Upper lobe of left lung (tissue), 6 donors: ENCODE results near the gene HPCA. TPM values are rescaled to one million over a fixed set of nuclear protein-coding genes. Genes with fewer than 3 reads are reported as not detected.

Experiments
- ATAC-seq, 2 donors: fragments of 200-7000 bp; cut with Tn5 transposase; one replicate each; pipeline ENCODE4 v1.9.1; 2022; ENCODE audit warnings: mild to moderate bottlenecking in 2 of 2, moderate library complexity in 2 of 2; ENCODE audit not compliant: low FRiP score in 2 of 2
- DNase-seq, 2 donors: peaks; one replicate each; pipeline ENCODE4 v3.0.0-alpha.2; 2019 to 2020
- H3K27ac ChIP-seq, 4 donors: fragments of 200-600 bp; sonication (generic); one replicate each; pipeline ENCODE4 v1.5.1; 2016 to 2019
- H3K27me3 ChIP-seq, 4 donors: fragments of 200-600 bp; sonication (generic); one replicate each; pipeline ENCODE4 v1.5.1; 2017 to 2019
- H3K36me3 ChIP-seq, 4 donors: fragments of 200-600 bp; sonication (generic); one replicate each; pipeline ENCODE4 v1.5.1; 2016 to 2019
- H3K4me1 ChIP-seq, 4 donors: fragments of 200-600 bp; sonication (generic); one replicate each; pipeline ENCODE4 v1.5.1; 2018 to 2019
- H3K4me3 ChIP-seq, 4 donors: fragments of 200-600 bp; sonication (generic); one replicate each; pipeline ENCODE4 v1.5.1; 2017 to 2019; ENCODE audit warnings: mild to moderate bottlenecking in 2 of 4, moderate library complexity in 1 of 4
- H3K9me3 ChIP-seq, 4 donors: fragments of 200-600 bp; sonication (generic); one replicate each; pipeline ENCODE4 v1.5.1; 2018 to 2019
- EP300 ChIP-seq, 4 donors: sonication (generic); formaldehyde crosslinking; IDR thresholded peaks; one replicate each; pipeline ENCODE4 v1.5.1; 2017; ENCODE audit warnings: antibody characterized with exemption in 4 of 4, control low read depth in 2 of 4
- POLR2A ChIP-seq, 4 donors: fragments of 450-650 bp; IDR thresholded peaks; one replicate each; pipeline ENCODE4 v1.5.1; 2016 to 2017; ENCODE audit warnings: antibody characterized with exemption in 4 of 4, mild to moderate bottlenecking in 2 of 4
- POLR2AphosphoS5 ChIP-seq, 2 donors: sonication (generic); formaldehyde crosslinking; IDR thresholded peaks; one replicate each; pipeline ENCODE4 v1.5.1; 2017; ENCODE audit warnings: antibody characterized with exemption in 2 of 2
- WGBS, 2 donors: methylation state at CpG; one replicate each; pipeline ENCODE4 v1.1.5; 2017 to 2018; 5-methylcytosine and 5-hydroxymethylcytosine counted together
- total RNA-seq, 6 donors: library from RNA; depleted of rRNA in 4 of 6; stranded (reverse); fragments of >200 nt in 4 of 6; gene quantifications; one replicate each; pipeline versions ENCODE4 v1.1.0 to v1.2.1, GENCODE V29; 2016 to 2021
- TF ChIP-seq, protein P1 (sequence below), 6 experiments: fragments of 450-650 bp in 4 of 6; fragments of 200-600 bp in 2 of 6; sonication (generic) in 2 of 6; IDR thresholded peaks; one replicate each; pipeline ENCODE4 v1.5.1; 2016 to 2019; ENCODE audit warnings: antibody characterized with exemption in 6 of 6
- donor health status: DM: no; HTN: no; CAD: no; lungs with moderate emphysema.
- donor health status: DM: no; HTN: yes; CAD: no; lungs with severe emphysema.

The HPCA gene
- total RNA-seq, 6 donors from 2014 or later: not detected

DNA sequence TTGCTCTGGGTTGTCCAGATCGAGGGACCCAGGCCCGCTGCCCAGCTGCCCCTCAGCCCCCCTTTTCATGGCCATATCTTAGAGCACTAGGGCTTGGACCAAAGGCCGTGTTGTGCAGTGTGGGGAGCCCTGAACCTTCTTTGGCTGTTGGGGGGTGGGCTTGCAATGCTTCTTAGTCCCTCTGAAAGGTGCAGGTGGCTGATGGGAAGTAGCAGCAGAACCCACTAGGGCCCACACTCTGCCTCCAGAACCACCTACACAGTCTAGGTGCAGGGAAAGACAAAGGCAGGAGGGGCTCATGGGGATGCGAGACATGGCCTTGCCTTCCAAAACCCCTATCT lies 2.3 kb upstream of the HPCA start:
- 25 to 76% methylated on average over 2 to 4 of the region's 4 CpGs for WGBS, 2 donors
- Histone ChIP-seq H3K4me3 (no peak overlapping the region), H3K9me3 (no peaks in the 10 kb centered on the region), H3K36me3 (no peaks in the 10 kb centered on the region), H3K4me1 (peaks cover 6 to 22% (median 10%) of the 10 kb centered on the region in 4 donors), H3K27ac (no peak overlapping the region), H3K27me3 (peaks cover 0 to 37% (median 21%) of the 10 kb centered on the region in 4 donors)
- DNase-seq: no peak
- no peak for ATAC-seq
- no peak for TF ChIP-seq EP300 (IDR thresholded peaks at IDR 0.05)
- TF ChIP-seq POLR2AphosphoS5 (IDR thresholded peaks at IDR 0.05): no peak
- TF ChIP-seq, protein P1, sequence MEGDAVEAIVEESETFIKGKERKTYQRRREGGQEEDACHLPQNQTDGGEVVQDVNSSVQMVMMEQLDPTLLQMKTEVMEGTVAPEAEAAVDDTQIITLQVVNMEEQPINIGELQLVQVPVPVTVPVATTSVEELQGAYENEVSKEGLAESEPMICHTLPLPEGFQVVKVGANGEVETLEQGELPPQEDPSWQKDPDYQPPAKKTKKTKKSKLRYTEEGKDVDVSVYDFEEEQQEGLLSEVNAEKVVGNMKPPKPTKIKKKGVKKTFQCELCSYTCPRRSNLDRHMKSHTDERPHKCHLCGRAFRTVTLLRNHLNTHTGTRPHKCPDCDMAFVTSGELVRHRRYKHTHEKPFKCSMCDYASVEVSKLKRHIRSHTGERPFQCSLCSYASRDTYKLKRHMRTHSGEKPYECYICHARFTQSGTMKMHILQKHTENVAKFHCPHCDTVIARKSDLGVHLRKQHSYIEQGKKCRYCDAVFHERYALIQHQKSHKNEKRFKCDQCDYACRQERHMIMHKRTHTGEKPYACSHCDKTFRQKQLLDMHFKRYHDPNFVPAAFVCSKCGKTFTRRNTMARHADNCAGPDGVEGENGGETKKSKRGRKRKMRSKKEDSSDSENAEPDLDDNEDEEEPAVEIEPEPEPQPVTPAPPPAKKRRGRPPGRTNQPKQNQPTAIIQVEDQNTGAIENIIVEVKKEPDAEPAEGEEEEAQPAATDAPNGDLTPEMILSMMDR (IDR thresholded peaks at IDR 0.05): no peak
- no peak for TF ChIP-seq POLR2A (IDR thresholded peaks at IDR 0.05)

- no peak for DNase-seq
- H3K27ac ChIP-seq: no peak overlapping the region
- H3K4me1 ChIP-seq: peaks cover 6 to 22% (median 10%) of the 10 kb centered on the region in 4 donors
- H3K27me3 ChIP-seq: peaks cover 0 to 37% (median 21%) of the 10 kb centered on the region in 4 donors
- H3K36me3 ChIP-seq: no peaks in the 10 kb centered on the region
- WGBS, 2 donors: 48 to 51% methylated on average over 5 to 12 of the region's 12 CpGs
- no peak overlapping the region for H3K4me3 ChIP-seq
- ATAC-seq: no peak
- no peaks in the 10 kb centered on the region for H3K9me3 ChIP-seq
- no peak for TF ChIP-seq EP300 (IDR thresholded peaks at IDR 0.05)
- TF ChIP-seq, protein P1 (IDR thresholded peaks at IDR 0.05): no peak
- no peak for TF ChIP-seq POLR2AphosphoS5 (IDR thresholded peaks at IDR 0.05)
- no peak for TF ChIP-seq POLR2A (IDR thresholded peaks at IDR 0.05)
Measured at GRCh38 chr1:32884726-32885125, 1.6 kb upstream of the HPCA start.

DNA sequence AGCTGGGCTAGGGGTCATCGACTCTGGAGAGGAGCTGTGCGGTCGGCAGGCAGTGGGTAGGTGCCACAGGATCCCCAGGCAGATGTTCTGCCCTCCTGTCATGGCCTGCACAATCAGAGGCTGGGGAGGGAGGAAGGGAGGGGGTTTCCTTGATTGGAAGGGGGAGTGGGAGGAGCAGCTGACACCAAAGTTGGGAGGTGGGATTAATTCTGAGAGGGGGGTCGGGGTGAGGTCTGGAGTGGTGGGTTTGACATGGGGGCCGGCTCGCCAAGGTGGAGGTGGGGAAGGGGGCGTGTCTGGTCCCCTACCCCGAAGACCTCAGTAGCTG lies 651 bp upstream of the HPCA start:
- 19 to 21% methylated on average over 8 of the region's 8 CpGs for WGBS, 2 donors

GRCh38 chr1:32886828-32887414 lies 630 bp downstream of the HPCA start:
- no peak for TF ChIP-seq POLR2AphosphoS5 (IDR thresholded peaks at IDR 0.05)
- TF ChIP-seq POLR2A (IDR thresholded peaks at IDR 0.05): no peak
- TF ChIP-seq, protein P1 (IDR thresholded peaks at IDR 0.05): no peak
- no peak for TF ChIP-seq EP300 (IDR thresholded peaks at IDR 0.05)

More for the DNA sequence above, 651 bp upstream of the HPCA start:
- DNase-seq (no peak), ATAC-seq (no peak)
- Histone ChIP-seq H3K4me1 (peaks cover 6 to 22% (median 10%) of the 10 kb centered on the region in 4 donors), H3K4me3 (no peak overlapping the region), H3K27me3 (peaks cover 0 to 37% (median 21%) of the 10 kb centered on the region in 4 donors), H3K27ac (no peak overlapping the region), H3K36me3 (no peaks in the 10 kb centered on the region), H3K9me3 (no peaks in the 10 kb centered on the region)
- no peak for TF ChIP-seq POLR2A (IDR thresholded peaks at IDR 0.05)
- no peak for TF ChIP-seq POLR2AphosphoS5 (IDR thresholded peaks at IDR 0.05)
- TF ChIP-seq, protein P1 (IDR thresholded peaks at IDR 0.05): no peak
- no peak for TF ChIP-seq EP300 (IDR thresholded peaks at IDR 0.05)

DNA sequence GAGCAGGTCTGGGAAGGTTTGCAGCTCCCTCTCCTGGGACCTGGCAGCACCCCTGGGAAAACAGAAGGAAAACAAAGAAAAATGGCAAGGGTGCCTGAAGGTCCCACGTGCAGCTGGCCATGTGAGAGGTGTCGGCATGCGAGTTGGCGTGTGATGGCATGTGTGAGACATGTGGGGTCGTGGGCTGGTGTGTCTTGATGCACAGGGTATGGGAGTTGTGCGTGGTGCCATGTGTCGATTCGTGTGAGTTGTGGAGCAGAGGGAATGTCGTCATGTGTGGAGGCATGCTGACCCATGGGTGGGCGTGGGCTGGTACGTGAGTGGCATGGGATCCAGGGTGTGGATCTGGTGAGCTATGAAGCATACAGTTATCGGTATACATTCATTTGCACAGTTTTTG lies 1.3 kb downstream of the HPCA start:
- Histone ChIP-seq H3K27ac (no peak overlapping the region), H3K4me3 (no peak overlapping the region), H3K27me3 (peaks cover 0 to 37% (median 21%) of the 10 kb centered on the region in 4 donors), H3K4me1 (peaks cover 6 to 17% (median 15%) of the 10 kb centered on the region in 4 donors), H3K36me3 (no peaks in the 10 kb centered on the region), H3K9me3 (no peaks in the 10 kb centered on the region)
- ATAC-seq (no peak), DNase-seq (no peak)
- 78 to 83% methylated on average over 12 of the region's 12 CpGs for WGBS, 2 donors
- TF ChIP-seq EP300 (IDR thresholded peaks at IDR 0.05) (no peak), POLR2AphosphoS5 (IDR thresholded peaks at IDR 0.05) (no peak), POLR2A (IDR thresholded peaks at IDR 0.05) (no peak)
- TF ChIP-seq, protein P1 (IDR thresholded peaks at IDR 0.05): no peak

More at GRCh38 chr1:32886828-32887414, 630 bp downstream of the HPCA start:
- no peak for DNase-seq
- Histone ChIP-seq H3K4me3 (peak overlapping the region in 1 of 4 donors; percentile 25), H3K27ac (no peak overlapping the region), H3K4me1 (peaks cover 6 to 16% (median 10%) of the 10 kb centered on the region in 4 donors), H3K36me3 (no peaks in the 10 kb centered on the region), H3K27me3 (peaks cover 0 to 37% (median 21%) of the 10 kb centered on the region in 4 donors), H3K9me3 (no peaks in the 10 kb centered on the region)
- ATAC-seq: no peak
- 56 to 64% methylated on average over 5 to 13 of the region's 19 CpGs for WGBS, 2 donors
